ENCODE measurements around the gene EXOC1. TPM values are rescaled to one million over a fixed set of nuclear protein-coding genes. Genes with fewer than 3 reads are reported as not detected.

EXOC1 gene
- total and polyA plus RNA-seq, 10 of the 15 experiments (the other 5 are each of a cell fraction or from before 2014, with no cell fraction given) = 11.8 to 36.6 (median 21.1) TPM

DNA sequence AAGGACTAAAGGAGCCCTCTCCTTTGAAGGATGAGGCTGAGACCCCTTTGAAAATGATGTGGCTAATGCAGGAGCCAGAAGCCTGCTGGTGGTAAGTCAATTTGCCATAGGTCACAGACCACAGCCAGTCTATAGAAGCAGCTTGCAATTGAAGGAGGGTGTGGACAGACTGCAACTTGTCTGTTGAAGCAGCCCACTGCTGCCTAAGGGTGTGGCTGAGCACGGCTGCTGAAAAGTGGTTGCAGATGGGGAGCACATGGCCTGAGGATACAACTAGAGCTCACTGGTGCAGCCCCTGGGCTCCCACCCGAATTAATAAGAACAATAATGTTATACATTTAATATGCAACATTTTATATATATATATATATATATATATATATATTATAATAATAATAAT, 45.3 kb upstream of the EXOC1 start:
- no peaks in the 10 kb centered on the region for H3K9me3 ChIP-seq (replicated peaks; ENCODE audit: control insufficient read depth, insufficient read depth, low read length)
- no peak overlapping the region for H2AFZ ChIP-seq (ENCODE audit: control insufficient read depth, low read depth, low read length)
- H3K9ac ChIP-seq (ENCODE audit: control insufficient read depth, insufficient read depth, low read length) = no peak overlapping the region
- no peaks in the 10 kb centered on the region for H3K36me3 ChIP-seq (ENCODE audit: control insufficient read depth in 2 of 2, insufficient read depth in 2 of 2, low read length in 1 of 2)
- ATAC-seq (no peak), DNase-seq (ENCODE audit: low read depth, low spot score) (no peak), FAIRE-seq (no peak)
- ChIA-PET POLR2A (no interaction called here), SMC1A (ENCODE audit: uncharacterized antibody, unreplicated experiment) (no interaction called here), CTCF (interaction anchor here (0.6 to 0.7 kb wide), 2 partner anchors 183 to 496 kb away, joined by 3 to 4 read pairs; no protein-coding TSS in a partner anchor), RAD21 (ENCODE audit: unreplicated experiment) (no interaction called here)
- BruUV-seq (replicated peaks) = no TSS peak
- no peaks in the 10 kb centered on the region; a peak in 1 of 4 replicates for H3K27me3 ChIP-seq (replicated peaks in 1 of 2; ENCODE audit: control insufficient read depth in 2 of 2, insufficient read depth in 2 of 2, low read length in 1 of 2)
- intact Hi-C loops (cut with micrococcal nuclease; ENCODE audit: unreplicated experiment) = no loop called here
- no peaks in the 10 kb centered on the region for H3K4me1 ChIP-seq (ENCODE audit: control insufficient read depth, insufficient read depth, low read length)
- WGBS (ENCODE audit: insufficient coverage, insufficient replicate concordance, low lambda C conversion rate, missing lambda C conversion rate) = 0% methylated on average over 2 of the region's 2 CpGs
- TF ChIP-seq, protein P1, sequence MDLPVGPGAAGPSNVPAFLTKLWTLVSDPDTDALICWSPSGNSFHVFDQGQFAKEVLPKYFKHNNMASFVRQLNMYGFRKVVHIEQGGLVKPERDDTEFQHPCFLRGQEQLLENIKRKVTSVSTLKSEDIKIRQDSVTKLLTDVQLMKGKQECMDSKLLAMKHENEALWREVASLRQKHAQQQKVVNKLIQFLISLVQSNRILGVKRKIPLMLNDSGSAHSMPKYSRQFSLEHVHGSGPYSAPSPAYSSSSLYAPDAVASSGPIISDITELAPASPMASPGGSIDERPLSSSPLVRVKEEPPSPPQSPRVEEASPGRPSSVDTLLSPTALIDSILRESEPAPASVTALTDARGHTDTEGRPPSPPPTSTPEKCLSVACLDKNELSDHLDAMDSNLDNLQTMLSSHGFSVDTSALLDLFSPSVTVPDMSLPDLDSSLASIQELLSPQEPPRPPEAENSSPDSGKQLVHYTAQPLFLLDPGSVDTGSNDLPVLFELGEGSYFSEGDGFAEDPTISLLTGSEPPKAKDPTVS (IDR thresholded peaks at IDR 0.05; ENCODE audit: low read depth, low read length) = no peak
- TF ChIP-seq KLF5 (IDR thresholded peaks at IDR 0.05; ENCODE audit: partially characterized antibody) = no peak
- TF ChIP-seq EGR1 (IDR thresholded peaks at IDR 0.05; ENCODE audit: borderline replicate concordance in 1 of 2, low read depth in 2 of 2, low read length in 2 of 2) = no peak
- TF ChIP-seq NFYB (IDR thresholded peaks at IDR 0.05; ENCODE audit: insufficient read depth, low read depth, low read length) = no peak
- TF ChIP-seq RFX5 (IDR thresholded peaks at IDR 0.05; ENCODE audit: low read depth, low read length) = no peak
- TF ChIP-seq HDAC6 (IDR thresholded peaks at IDR 0.05; ENCODE audit: unreplicated experiment) = no peak
- no peak for TF ChIP-seq SUZ12 (IDR thresholded peaks at IDR 0.05; ENCODE audit: unreplicated experiment)
- TF ChIP-seq CBX3 (IDR thresholded peaks at IDR 0.05; ENCODE audit: borderline replicate concordance, low read depth) = no peak
- no peak overlapping the region for H3K27ac ChIP-seq (ENCODE audit: control insufficient read depth, insufficient read depth)
- H3K4me2 ChIP-seq (ENCODE audit: control insufficient read depth, insufficient read depth) = no peak overlapping the region
- no peaks in the 10 kb centered on the region for H4K20me1 ChIP-seq (ENCODE audit: control insufficient read depth, insufficient read depth)
- no peaks in the 10 kb centered on the region for H3K79me2 ChIP-seq (ENCODE audit: control insufficient read depth, insufficient read depth, low read length)
- no peak overlapping the region for H3K4me3 ChIP-seq
- in situ Hi-C loops (cut with MboI) = no loop called here

Data from GM12878 (cell line).